PC-3 (cell line): ENCODE data around the gene CSMD2.

Experiments used
- EZH2 ChIP-seq: fragments of 300-600 bp; sonication (generic); IDR thresholded peaks from one replicate; pipeline ENCODE4 v1.6.1; 2017; ENCODE audit warnings: antibody characterized with exemption, mild to moderate bottlenecking, low read length; ENCODE audit not compliant: unreplicated experiment
- TF ChIP-seq, protein P1 (sequence below): fragments of 300-600 bp; sonication (generic); conservative IDR thresholded peaks from 2 replicates; pipeline ENCODE4 v1.5.1; 2017; ENCODE audit warnings: antibody characterized with exemption, low read depth, mild to moderate bottlenecking, low read length

DNA sequence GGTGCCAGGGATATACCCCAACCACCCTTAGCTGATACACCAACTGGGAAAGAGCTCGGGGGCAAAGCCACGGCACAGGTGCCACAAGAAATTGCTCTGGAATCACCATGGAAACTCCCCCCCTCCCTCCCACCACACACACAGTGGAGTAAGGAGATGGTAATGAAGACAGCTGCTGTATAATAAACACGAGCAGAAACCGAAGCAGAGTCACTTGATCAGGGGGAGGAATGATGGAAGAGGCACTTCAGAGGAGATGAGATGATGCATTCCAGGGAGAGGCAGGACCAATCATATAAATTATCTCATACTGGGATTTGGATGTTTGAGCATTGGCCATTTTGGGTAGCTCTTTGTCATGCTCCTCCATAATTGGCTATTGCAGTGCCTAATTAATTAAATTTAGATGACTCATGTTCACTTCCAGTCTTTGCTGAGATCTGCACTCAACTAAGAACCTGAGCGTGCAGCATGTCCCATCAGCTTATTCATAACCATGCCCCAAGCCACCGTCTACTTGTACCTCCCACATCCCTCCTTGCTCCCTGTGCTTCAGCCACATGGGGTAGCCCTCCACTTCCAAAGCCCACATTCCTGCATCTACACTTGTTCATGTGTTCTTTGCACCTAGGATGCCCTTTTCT, 503.1 kb downstream of the CSMD2 start:
- TF ChIP-seq EZH2: no peak
- TF ChIP-seq, protein P1, sequence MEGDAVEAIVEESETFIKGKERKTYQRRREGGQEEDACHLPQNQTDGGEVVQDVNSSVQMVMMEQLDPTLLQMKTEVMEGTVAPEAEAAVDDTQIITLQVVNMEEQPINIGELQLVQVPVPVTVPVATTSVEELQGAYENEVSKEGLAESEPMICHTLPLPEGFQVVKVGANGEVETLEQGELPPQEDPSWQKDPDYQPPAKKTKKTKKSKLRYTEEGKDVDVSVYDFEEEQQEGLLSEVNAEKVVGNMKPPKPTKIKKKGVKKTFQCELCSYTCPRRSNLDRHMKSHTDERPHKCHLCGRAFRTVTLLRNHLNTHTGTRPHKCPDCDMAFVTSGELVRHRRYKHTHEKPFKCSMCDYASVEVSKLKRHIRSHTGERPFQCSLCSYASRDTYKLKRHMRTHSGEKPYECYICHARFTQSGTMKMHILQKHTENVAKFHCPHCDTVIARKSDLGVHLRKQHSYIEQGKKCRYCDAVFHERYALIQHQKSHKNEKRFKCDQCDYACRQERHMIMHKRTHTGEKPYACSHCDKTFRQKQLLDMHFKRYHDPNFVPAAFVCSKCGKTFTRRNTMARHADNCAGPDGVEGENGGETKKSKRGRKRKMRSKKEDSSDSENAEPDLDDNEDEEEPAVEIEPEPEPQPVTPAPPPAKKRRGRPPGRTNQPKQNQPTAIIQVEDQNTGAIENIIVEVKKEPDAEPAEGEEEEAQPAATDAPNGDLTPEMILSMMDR: no peak
